Measurements from ENCODE around the gene SIGLEC5. TPM values are rescaled to one million over a fixed set of nuclear protein-coding genes. Genes with fewer than 3 reads are reported as not detected.
A peak's percentile ranks its signal among the peaks of the same experiment; 100 is the strongest.

SIGLEC5 gene
- polyA plus RNA-seq, 3 donors from 2014 or later: 0.49 TPM; not detected in 2

DNA sequence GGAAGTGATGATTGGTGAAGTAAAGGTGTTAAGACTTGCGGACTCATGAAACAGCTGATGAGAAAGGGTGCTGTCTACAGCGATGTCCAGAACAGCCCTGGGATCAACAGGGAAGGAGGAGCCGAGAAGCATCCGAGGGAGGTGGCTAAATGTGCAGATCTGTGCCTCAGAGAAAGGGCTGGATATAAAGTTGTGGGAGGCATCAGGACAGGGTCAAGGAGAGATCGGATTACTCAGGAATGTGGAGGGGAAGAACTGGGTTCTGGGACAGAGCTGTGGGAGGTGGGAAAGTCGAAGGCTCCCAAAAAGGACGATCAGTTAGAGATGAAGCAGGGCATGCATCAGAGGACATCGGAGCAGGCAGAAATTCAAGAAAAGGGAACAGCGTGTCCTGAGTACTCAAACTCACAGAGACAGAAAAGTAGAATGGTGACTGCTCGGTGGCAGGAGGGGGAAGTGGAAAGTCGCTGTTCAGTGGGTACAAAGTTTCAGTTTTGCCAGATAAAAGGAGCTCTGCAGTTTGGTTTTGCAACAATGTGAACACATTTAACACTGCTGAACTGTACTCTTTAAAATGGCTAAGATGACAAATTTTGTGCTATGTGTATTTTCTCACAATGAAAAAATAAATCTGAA lies 14.6 kb upstream of the SIGLEC5 start:
- no peaks in the 10 kb centered on the region for H3K36me3 Mint-ChIP-seq
- DNase-seq: no peak
- H3K4me1 Mint-ChIP-seq: no peaks in the 10 kb centered on the region
- peak overlapping the region in 1 of 5 donors; percentile 15 for H3K4me3 Mint-ChIP-seq
- no peak overlapping the region for H3K27ac Mint-ChIP-seq
- no peaks in the 10 kb centered on the region for H3K9me3 Mint-ChIP-seq
- peaks cover 1 to 12% (median 9%) of the 10 kb centered on the region in 3 donors for H3K27me3 Mint-ChIP-seq (ENCODE audit: low read depth in 3 of 3)

DNA sequence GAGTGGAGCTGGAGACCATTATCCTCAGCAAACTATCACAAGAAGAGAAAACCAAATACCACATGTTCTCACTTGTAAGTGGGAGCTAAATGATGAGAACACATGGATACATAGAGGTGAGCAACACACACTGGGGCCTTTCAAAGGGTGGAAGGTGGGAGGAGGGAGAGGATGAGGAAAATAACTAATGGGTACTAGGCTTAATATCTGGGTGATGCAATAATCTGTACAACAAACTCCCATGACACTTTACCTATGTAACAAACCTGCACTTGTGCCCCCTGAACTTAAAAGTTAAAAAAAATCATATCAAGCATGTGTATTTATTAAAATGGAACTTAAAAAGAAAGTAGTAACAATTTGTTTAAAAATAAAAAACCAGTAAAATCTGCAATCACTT lies 11.4 kb upstream of the SIGLEC5 start:
- Mint-ChIP-seq H3K27me3 (ENCODE audit: low read depth in 3 of 3) (peaks cover 1 to 21% (median 7%) of the 10 kb centered on the region in 3 donors), H3K9me3 (peaks cover 0 to 9% (median 0%) of the 10 kb centered on the region in 6 donors), H3K4me1 (peaks cover 0 to under 1% of the 10 kb centered on the region in 2 donors), H3K4me3 (no peak overlapping the region), H3K36me3 (no peaks in the 10 kb centered on the region), H3K27ac (no peak overlapping the region)
- no peak for DNase-seq

DNA sequence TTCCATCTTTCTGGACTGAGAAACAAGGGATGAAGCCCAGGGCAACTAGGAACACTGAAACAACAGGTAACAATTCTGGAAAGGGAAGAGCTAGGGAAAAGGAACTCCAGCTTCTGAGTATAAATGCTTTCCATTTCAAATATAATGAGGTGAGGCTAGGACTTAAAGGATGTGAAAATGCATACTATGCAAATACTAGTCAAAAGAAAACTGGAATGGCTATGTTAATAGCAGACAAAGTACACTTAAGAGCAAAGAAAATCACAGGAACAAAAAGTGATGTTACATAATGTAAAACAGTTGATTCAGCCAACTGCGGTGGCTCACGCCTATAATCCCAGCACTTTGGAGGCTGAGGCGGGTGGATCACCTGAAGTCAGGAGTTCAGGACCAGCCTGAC lies 10.2 kb upstream of the SIGLEC5 start:
- H3K4me3 Mint-ChIP-seq: no peak overlapping the region
- H3K27ac Mint-ChIP-seq: no peak overlapping the region
- H3K27me3 Mint-ChIP-seq (ENCODE audit: low read depth in 3 of 3): peaks cover 1 to 21% (median 7%) of the 10 kb centered on the region in 3 donors
- no peak for DNase-seq
- H3K36me3 Mint-ChIP-seq: no peaks in the 10 kb centered on the region
- peaks cover 0 to 2% of the 10 kb centered on the region in 2 donors for H3K4me1 Mint-ChIP-seq
- H3K9me3 Mint-ChIP-seq: peaks cover 0 to 9% (median 0%) of the 10 kb centered on the region in 6 donors

DNA sequence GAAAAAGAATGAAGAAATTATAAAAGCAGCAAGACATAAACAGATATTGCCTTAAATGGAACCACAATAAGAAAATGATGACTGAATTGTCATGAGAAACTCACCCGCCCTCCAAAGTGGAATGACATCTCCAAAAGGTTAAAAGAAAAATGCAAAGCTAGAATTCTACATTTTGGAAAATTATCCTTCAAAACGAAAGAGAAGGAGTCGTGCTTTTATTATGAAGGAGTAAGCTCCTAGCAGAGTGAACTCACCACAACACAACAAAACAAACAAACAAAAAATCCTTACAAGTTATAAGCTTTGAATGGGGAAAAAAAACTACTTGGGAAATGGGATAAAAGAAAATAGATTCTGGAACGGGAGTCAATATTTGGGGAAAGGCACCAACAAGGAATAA lies 9.7 kb upstream of the SIGLEC5 start:
- H3K27ac Mint-ChIP-seq: no peak overlapping the region
- peaks cover 1 to 21% (median 7%) of the 10 kb centered on the region in 3 donors for H3K27me3 Mint-ChIP-seq (ENCODE audit: low read depth in 3 of 3)
- peaks cover 0 to 3% of the 10 kb centered on the region in 2 donors for H3K4me1 Mint-ChIP-seq

DNA sequence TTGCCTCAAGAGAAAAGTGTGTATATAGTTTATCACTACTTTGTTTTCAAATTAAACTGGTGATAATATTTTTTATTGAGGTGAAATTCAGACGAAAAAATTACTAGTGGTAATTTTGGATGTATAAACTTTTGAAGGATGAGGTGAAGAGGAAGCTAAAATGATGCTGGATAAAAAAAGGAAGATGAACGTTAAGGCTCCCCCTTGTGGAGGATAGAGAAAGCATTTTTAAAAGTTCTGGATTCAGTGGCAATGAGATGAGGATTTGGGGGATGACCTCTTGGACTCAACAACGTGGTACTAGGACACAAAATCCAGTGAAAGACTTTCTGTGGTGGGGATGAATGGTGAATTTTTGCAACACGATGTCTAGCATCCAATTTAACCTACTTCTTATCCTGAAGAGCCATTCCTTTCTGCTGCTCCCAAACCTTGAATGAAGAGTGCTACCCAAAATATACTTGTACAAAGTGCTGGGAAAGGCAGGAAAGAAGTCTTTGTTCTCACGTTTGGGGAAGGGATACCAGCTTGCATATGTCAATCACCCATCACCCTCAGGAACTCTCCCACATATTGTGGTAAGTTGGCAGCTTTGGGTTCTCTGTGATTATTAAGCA lies 7.3 kb upstream of the SIGLEC5 start:
- no peak overlapping the region for H3K4me3 Mint-ChIP-seq
- no peak overlapping the region for H3K27ac Mint-ChIP-seq
- DNase-seq: peak in 1 of 3 donors; percentile 3
- H3K36me3 Mint-ChIP-seq: no peaks in the 10 kb centered on the region
- peaks cover 0 to 16% (median 10%) of the 10 kb centered on the region in 3 donors for H3K27me3 Mint-ChIP-seq (ENCODE audit: low read depth in 3 of 3)
- peaks cover 0 to 6% of the 10 kb centered on the region in 2 donors for H3K4me1 Mint-ChIP-seq
- peaks cover 0 to 9% (median 0%) of the 10 kb centered on the region in 6 donors for H3K9me3 Mint-ChIP-seq

More for the DNA sequence above, 9.7 kb upstream of the SIGLEC5 start:
- Mint-ChIP-seq H3K4me3 (no peak overlapping the region), H3K36me3 (no peaks in the 10 kb centered on the region), H3K9me3 (peaks cover 0 to 9% (median 0%) of the 10 kb centered on the region in 6 donors)
- DNase-seq: no peak

DNA sequence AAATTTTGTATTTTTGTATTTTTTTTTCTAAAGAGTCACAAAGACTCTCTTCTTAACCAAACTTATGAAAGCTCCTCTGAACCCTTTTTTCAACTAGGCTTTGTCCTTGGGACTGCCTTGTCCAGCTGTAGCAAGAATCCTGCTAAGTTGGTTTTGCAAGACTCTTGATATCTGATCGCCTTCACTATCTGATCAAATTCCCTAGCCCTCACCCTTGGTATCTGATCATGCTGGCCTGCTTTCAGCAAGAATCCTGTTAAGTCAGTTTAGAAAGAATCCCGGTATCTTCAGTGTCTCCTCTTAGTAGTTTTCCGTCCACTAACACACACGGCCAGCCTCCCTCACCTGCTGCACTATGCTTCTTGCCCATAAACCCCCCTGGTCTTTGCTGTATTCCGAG lies 1.9 kb upstream of the SIGLEC5 start:
- DNase-seq: no peak
- H3K27ac Mint-ChIP-seq: no peak overlapping the region
- H3K36me3 Mint-ChIP-seq: no peaks in the 10 kb centered on the region
- H3K9me3 Mint-ChIP-seq: peaks cover 0 to 5% (median 0%) of the 10 kb centered on the region in 6 donors
- peaks cover 0 to 13% (median 12%) of the 10 kb centered on the region in 3 donors for H3K27me3 Mint-ChIP-seq (ENCODE audit: low read depth in 3 of 3)
- H3K4me1 Mint-ChIP-seq: peaks cover 0 to 8% of the 10 kb centered on the region in 2 donors
- no peak overlapping the region for H3K4me3 Mint-ChIP-seq

DNA sequence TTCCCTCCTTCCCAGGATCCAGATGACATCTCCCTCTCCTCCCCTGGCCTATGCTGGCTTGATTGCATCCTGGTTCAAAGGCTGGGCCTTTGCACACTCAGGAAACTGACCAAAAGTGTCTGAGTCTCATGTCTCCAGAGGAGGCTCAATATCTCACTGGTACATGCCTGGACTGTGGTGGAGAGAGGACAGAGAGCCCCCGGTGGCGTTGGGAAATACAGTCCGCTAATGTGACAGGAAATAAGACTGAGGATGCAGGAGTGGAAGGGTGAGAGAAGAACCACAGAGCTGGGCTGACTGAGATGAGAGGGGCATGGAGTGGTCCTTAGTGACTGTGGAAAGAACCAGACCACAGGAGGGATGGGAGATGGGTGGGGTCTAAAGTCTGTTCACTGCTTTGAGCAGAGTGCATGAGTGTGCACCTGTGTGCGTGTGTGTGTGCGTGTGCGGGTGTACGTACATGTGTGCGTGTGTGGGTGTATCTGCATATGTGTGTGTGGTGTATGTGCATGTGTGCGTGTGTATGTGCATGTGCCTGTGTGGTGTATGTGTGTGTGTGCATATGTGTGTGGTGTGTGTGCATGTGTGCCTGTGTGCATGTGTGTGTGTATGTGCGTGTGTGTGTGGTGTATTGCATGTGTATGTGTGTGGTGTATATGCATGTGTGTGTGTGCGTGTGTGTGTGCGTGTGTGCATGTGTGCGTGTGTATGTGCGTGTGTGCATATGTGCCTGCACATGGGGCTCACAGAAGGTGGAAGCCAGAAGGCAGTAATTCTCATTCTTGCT lies 1.9 kb downstream of the SIGLEC5 start:
- H3K9me3 Mint-ChIP-seq: peaks cover 0 to 1% (median 0%) of the 10 kb centered on the region in 6 donors
- peaks cover 2 to 15% (median 10%) of the 10 kb centered on the region in 3 donors for H3K27me3 Mint-ChIP-seq (ENCODE audit: low read depth in 3 of 3)
- H3K27ac Mint-ChIP-seq: no peak overlapping the region
- H3K4me3 Mint-ChIP-seq: no peak overlapping the region
- DNase-seq: no peak
- H3K4me1 Mint-ChIP-seq: peaks cover 0 to 2% of the 10 kb centered on the region in 2 donors
- H3K36me3 Mint-ChIP-seq: no peaks in the 10 kb centered on the region

DNA sequence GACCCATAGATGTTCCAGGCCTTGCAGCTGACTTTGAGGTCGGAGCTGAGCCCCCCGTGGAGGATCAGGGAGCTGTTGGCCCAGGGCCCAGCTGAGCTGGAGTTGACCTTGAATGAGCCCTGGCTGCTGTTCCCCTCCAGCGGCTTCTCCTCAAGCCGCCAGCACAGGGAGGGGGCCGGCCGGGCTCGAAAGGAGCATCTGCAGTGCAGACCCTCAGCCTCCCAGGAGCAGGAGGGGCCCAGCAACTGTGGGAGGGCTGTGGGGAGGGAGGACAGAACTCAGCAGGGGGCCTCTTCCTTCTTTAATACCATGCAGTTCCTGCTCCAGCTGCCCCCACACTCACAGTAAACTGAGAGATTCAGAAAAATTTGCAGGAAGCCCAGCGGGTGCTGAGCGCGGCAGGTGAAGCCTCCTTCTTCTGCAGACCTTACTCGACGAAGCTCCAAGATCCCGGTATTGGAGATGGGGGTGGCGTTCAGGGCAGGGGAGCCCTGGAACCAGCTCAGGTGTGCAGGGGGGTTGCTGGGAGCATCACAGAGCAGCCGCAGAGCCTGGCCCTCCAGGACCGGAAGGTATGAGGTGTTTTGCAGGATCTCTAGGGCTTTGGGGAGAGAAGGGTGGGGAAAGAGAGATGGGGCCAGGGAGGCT lies 2.6 kb downstream of the SIGLEC5 start:
- no peak overlapping the region for H3K4me3 Mint-ChIP-seq
- DNase-seq: no peak
- no peak overlapping the region for H3K27ac Mint-ChIP-seq
- peaks cover 0 to 2% of the 10 kb centered on the region in 2 donors for H3K4me1 Mint-ChIP-seq
- peaks cover 2 to 15% (median 9%) of the 10 kb centered on the region in 3 donors for H3K27me3 Mint-ChIP-seq (ENCODE audit: low read depth in 3 of 3)
- no peaks in the 10 kb centered on the region for H3K36me3 Mint-ChIP-seq
- peaks cover 0 to 1% (median 0%) of the 10 kb centered on the region in 6 donors for H3K9me3 Mint-ChIP-seq

DNA sequence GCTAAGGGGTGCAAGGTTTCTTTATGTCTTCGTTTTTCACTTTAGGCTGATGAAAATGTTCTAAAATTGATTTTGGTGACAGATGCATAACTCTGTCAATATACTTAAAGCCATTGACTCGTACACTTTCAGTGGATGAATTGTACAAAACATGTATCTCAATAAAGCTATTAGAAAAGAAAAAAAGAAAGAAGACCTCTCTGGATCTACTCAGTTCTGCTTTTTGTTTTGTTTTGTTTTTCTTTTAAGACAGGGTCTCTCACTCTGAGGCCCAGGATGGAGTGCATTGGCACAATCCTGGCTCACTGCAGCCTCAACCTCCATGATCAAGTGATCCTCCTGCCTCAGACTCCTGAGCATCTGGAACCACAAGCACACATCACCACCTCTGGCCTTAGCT lies 3.5 kb downstream of the SIGLEC5 start:
- H3K27me3 Mint-ChIP-seq (ENCODE audit: low read depth in 3 of 3): peaks cover 2 to 12% (median 5%) of the 10 kb centered on the region in 3 donors
- H3K4me1 Mint-ChIP-seq: peaks cover 0 to 2% of the 10 kb centered on the region in 2 donors
- no peak overlapping the region for H3K27ac Mint-ChIP-seq
- no peak overlapping the region for H3K4me3 Mint-ChIP-seq
- no peak for DNase-seq
- H3K9me3 Mint-ChIP-seq: peaks cover 0 to 1% (median 0%) of the 10 kb centered on the region in 6 donors
- peaks cover 0 to 4% (median 0%) of the 10 kb centered on the region in 3 donors for H3K36me3 Mint-ChIP-seq

DNA sequence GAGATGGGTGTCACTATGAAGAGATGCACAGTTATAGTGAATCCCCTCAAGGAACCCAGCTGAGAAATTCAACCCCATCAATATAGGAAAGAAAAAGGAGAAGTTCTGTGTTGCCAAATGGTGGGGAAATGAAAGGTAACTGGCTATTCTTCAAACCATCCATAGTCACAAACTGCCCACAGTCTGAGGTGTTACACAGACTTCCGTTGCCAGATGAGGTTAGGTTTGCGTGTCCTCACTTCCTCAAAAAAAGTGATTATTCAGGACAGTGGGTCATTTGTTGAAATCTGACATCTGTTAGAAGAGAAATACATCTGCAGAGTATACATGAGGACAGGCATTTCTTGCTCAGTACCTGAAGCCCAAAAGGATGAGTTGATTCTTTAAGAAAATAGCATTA lies 9.0 kb downstream of the SIGLEC5 start:
- Mint-ChIP-seq H3K27me3 (ENCODE audit: low read depth in 3 of 3) (peaks cover 0 to 8% (median 2%) of the 10 kb centered on the region in 3 donors), H3K4me1 (peaks cover 7 to 14% of the 10 kb centered on the region in 2 donors), H3K27ac (peak overlapping the region in 1 of 6 donors; percentile 32), H3K9me3 (no peaks in the 10 kb centered on the region), H3K36me3 (peaks cover 0 to 4% (median 0%) of the 10 kb centered on the region in 3 donors), H3K4me3 (no peak overlapping the region)
- DNase-seq: peak in 1 of 3 donors; percentile 6

DNA sequence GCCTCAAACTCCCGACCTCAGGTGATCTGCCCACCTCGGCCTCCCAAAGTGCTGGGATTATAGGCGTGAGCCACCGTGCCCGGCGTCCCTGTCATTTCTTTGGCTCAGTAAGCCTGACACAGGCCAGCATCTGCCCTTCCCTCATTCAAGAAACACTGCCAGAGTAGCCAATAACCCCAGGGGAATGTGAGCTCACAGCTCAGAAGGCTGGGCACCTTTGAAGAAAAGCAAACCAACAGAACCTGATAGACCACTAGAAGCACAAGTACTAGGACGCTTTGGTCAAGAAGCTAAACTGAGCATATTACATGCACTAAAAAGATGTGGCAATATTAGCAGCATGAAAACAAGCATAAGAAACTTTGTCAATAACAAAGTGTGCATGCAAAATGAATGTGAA lies 14.2 kb downstream of the SIGLEC5 start:
- Mint-ChIP-seq H3K4me1 (peaks cover 3 to 9% of the 10 kb centered on the region in 2 donors), H3K36me3 (peaks cover 0 to 13% (median 0%) of the 10 kb centered on the region in 3 donors), H3K9me3 (peaks cover 0 to 6% (median 1%) of the 10 kb centered on the region in 6 donors), H3K27me3 (ENCODE audit: low read depth in 3 of 3) (peaks cover 0 to 21% (median 2%) of the 10 kb centered on the region in 3 donors), H3K27ac (no peak overlapping the region), H3K4me3 (no peak overlapping the region)
- DNase-seq: no peak

DNA sequence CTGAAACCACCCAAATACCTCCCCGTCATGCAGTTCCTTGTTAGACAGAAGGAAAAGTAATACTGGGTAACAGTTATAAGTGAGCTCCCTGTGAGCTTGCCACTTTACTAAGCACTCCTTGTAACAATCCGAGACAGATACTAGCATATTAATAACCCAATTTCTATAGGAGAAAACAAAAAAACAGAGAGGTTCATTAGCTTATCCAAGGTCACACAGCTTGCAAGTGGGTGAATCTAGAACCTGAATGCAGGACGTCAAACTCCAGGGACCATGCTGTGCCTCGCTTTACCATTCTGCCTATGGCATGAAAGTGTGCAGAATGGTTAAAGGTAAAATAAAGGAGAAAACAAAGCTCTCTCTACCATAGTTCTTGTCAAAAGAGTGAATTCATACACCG lies 15.4 kb downstream of the SIGLEC5 start:
- H3K27me3 Mint-ChIP-seq (ENCODE audit: low read depth in 3 of 3): peaks cover 0 to 21% (median 2%) of the 10 kb centered on the region in 3 donors

DNA sequence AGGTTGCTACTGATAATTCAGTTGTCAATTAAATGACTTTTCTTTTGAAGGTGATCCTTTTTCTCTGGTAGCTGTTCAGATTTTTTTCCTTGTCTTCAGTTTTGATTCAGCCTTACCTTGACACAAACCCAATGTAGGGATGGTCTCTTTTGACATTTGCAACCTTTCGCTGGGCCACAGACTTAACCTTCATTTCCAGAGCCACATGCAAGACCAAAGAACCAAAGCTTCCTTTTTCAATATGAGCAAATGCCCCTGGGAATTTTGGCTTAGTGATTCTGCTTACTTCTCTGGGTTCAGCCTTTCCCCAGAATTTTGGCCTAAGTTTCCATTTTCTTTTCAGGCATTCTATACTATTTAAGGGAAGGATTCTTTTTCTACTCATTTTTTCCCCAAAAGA lies 19.6 kb downstream of the SIGLEC5 start:
- no peak overlapping the region for H3K27ac Mint-ChIP-seq
- peaks cover 11 to 12% of the 10 kb centered on the region in 2 donors for H3K4me1 Mint-ChIP-seq
- H3K27me3 Mint-ChIP-seq (ENCODE audit: low read depth in 3 of 3): peaks cover 0 to 17% (median 2%) of the 10 kb centered on the region in 3 donors

More for the DNA sequence above, 15.4 kb downstream of the SIGLEC5 start:
- peaks cover 0 to 14% (median 0%) of the 10 kb centered on the region in 3 donors for H3K36me3 Mint-ChIP-seq
- H3K4me1 Mint-ChIP-seq: no peaks in the 10 kb centered on the region
- no peak overlapping the region for H3K4me3 Mint-ChIP-seq
- H3K9me3 Mint-ChIP-seq: peaks cover 0 to 6% (median 1%) of the 10 kb centered on the region in 6 donors
- no peak for DNase-seq
- no peak overlapping the region for H3K27ac Mint-ChIP-seq

More for the DNA sequence above, 19.6 kb downstream of the SIGLEC5 start:
- Mint-ChIP-seq H3K36me3 (peaks cover 0 to 20% (median 0%) of the 10 kb centered on the region in 3 donors), H3K4me3 (no peak overlapping the region), H3K9me3 (peaks cover 0 to 6% (median 3%) of the 10 kb centered on the region in 6 donors)
- DNase-seq: no peak

Measured in immature natural killer cell (primary cell).